Peyer's patch (tissue), 4 donors: Measurements from ENCODE around the gene PKD2L2. TPM values are rescaled to one million over a fixed set of nuclear protein-coding genes. Genes with fewer than 3 reads are reported as not detected.
"Not testable (repeated sequence)": the region's sequence is repeated elsewhere in the genome, so short reads cannot be mapped to it uniquely, and the experiment has no call there.

Experiments
- DNase-seq, 3 donors: peaks; one replicate each; pipeline ENCODE4 v3.0.0-alpha.2; 2017 to 2019
- H3K27ac ChIP-seq, 4 donors: fragments of 200-600 bp; sonication (generic); one replicate each; pipeline ENCODE4 v1.5.1; 2016 to 2019
- H3K27me3 ChIP-seq, 2 donors: fragments of 200-600 bp; sonication (generic); one replicate each; pipeline ENCODE4 v1.5.1; 2019
- H3K36me3 ChIP-seq, 3 donors: fragments of 200-600 bp; sonication (generic); one replicate each; pipeline ENCODE4 v1.5.1; 2016 to 2019
- H3K4me1 ChIP-seq, 4 donors: fragments of 200-600 bp; sonication (generic); one replicate each; pipeline ENCODE4 v1.5.1; 2016 to 2019
- H3K4me3 ChIP-seq, 4 donors: fragments of 200-600 bp; sonication (generic); 1 replicate in 3 of 4; 2 replicates in 1 of 4; pipeline ENCODE4 v1.5.1; 2016 to 2019; ENCODE audit warnings: mild to moderate bottlenecking in 1 of 4
- H3K9me3 ChIP-seq, 4 donors: fragments of 200-600 bp; sonication (generic); one replicate each; pipeline ENCODE4 v1.5.1; 2016 to 2019; ENCODE audit warnings: mild to moderate bottlenecking in 1 of 4
- CTCF ChIP-seq, 6 experiments: fragments of 450-650 bp in 4 of 6; fragments of 200-600 bp in 2 of 6; sonication (generic) in 1 of 6; IDR thresholded peaks; one replicate each; pipeline ENCODE4 v1.5.1; 2017 to 2019; ENCODE audit warnings: antibody characterized with exemption in 6 of 6, mild to moderate bottlenecking in 3 of 6, moderate library complexity in 1 of 6
- POLR2A ChIP-seq, 2 donors: fragments of 450-650 bp; IDR thresholded peaks; one replicate each; pipeline ENCODE4 v1.5.1; 2017; ENCODE audit warnings: antibody characterized with exemption in 2 of 2, mild to moderate bottlenecking in 2 of 2, moderate library complexity in 2 of 2
- total RNA-seq, 4 donors: library from RNA; depleted of rRNA; stranded (reverse); fragments of >200 nt; gene quantifications; one replicate each; pipeline ENCODE4 v1.1.0, GENCODE V29; 2016

PKD2L2 gene
- total RNA-seq, 4 donors from 2014 or later: not detected

- Histone ChIP-seq H3K4me1 (no peaks in the 10 kb centered on the region), H3K4me3 (no peak overlapping the region), H3K27me3 (no peaks in the 10 kb centered on the region), H3K9me3 (no peaks in the 10 kb centered on the region), H3K27ac (no peak overlapping the region), H3K36me3 (peaks cover 0 to 24% (median 0%) of the 10 kb centered on the region in 3 donors)
- TF ChIP-seq POLR2A (IDR thresholded peaks at IDR 0.05) (no peak), CTCF (IDR thresholded peaks at IDR 0.05) (no peak)
- no peak for DNase-seq
Measured at GRCh38 chr5:137960819-137961218, 71.6 kb downstream of the PKD2L2 start.

- not testable (repeated sequence) for H3K4me3 ChIP-seq, H3K27me3 ChIP-seq, H3K4me1 ChIP-seq, H3K27ac ChIP-seq, DNase-seq, H3K9me3 ChIP-seq
- peaks cover 0 to 19% (median 0%) of the 10 kb centered on the region in 3 donors for H3K36me3 ChIP-seq
Measured at GRCh38 chr5:137970384-137970783, 81.1 kb downstream of the PKD2L2 start.

GRCh38 chr5:137975208-137975607, 86.0 kb downstream of the PKD2L2 start:
- TF ChIP-seq POLR2A (IDR thresholded peaks at IDR 0.05) (no peak), CTCF (IDR thresholded peaks at IDR 0.05) (no peak)
- Histone ChIP-seq H3K4me3 (no peak overlapping the region), H3K27me3 (no peaks in the 10 kb centered on the region), H3K4me1 (no peaks in the 10 kb centered on the region), H3K27ac (no peak overlapping the region), H3K36me3 (peaks cover 0 to 13% (median 0%) of the 10 kb centered on the region in 3 donors), H3K9me3 (no peaks in the 10 kb centered on the region)
- no peak for DNase-seq

GRCh38 chr5:137989419-137989818, 100.2 kb downstream of the PKD2L2 start:
- Histone ChIP-seq H3K36me3 (peaks cover 0 to 8% (median 0%) of the 10 kb centered on the region in 3 donors), H3K4me3 (no peak overlapping the region), H3K27ac (no peak overlapping the region), H3K9me3 (no peaks in the 10 kb centered on the region), H3K27me3 (no peaks in the 10 kb centered on the region), H3K4me1 (no peaks in the 10 kb centered on the region)
- TF ChIP-seq POLR2A (IDR thresholded peaks at IDR 0.05) (no peak), CTCF (IDR thresholded peaks at IDR 0.05) (no peak)
- no peak for DNase-seq

Other genes with a start within 250 kb of the PKD2L2 start
- 1 to 10 TPM; 5.0 to 9.5 (median 6.3) TPM for gene KLHL3, start 153.4 kb upstream of the PKD2L2 start, total RNA-seq
- gene HNRNPA0, start 135.1 kb upstream of the PKD2L2 start, total RNA-seq: 10 to 100 TPM in 1 of 4 donors, 1 to 10 TPM in 3; 5.8 to 13.2 (median 7.3) TPM
- 1 to 10 TPM; 1.1 to 5.7 (median 4.2) TPM for gene MYOT, start 21.6 kb upstream of the PKD2L2 start, total RNA-seq
- gene FAM13B, start 143.6 kb downstream of the PKD2L2 start, total RNA-seq: 10 to 100 TPM; 21.9 to 92.4 (median 32.7) TPM
- not detected for gene WNT8A, start 194.6 kb downstream of the PKD2L2 start, total RNA-seq
- under 1 TPM in 1 of 4 donors, not detected in 3; 0.70 TPM for gene NME5, start 250.0 kb downstream of the PKD2L2 start, total RNA-seq